SU-DHL-6 (cell line): ENCODE data around the gene ANG.
"Not testable (repeated sequence)": the region's sequence is repeated elsewhere in the genome, so short reads cannot be mapped to it uniquely, and the experiment has no call there.

Source experiments
- H2AFZ ChIP-seq: fragments of 200-600 bp; sonication (generic); 2 replicates; pipeline ENCODE4 v1.6.1; 2014; ENCODE audit warnings: low read depth, mild to moderate bottlenecking, moderate library complexity, mixed read lengths, antibody characterized with exemption, low read length; ENCODE audit not compliant: severe bottlenecking
- H3F3A ChIP-seq: fragments of 200-600 bp; shearing (Covaris generic); 2 replicates; pipeline ENCODE4 v1.6.0; 2016; ENCODE audit warnings: antibody characterized with exemption, mild to moderate bottlenecking; ENCODE audit not compliant: insufficient read depth
- H3K27ac ChIP-seq: fragments of 200-600 bp; sonication (generic); 2 replicates; pipeline ENCODE4 v1.5.1; 2016; ENCODE audit warnings: low read depth, mild to moderate bottlenecking, low read length, moderate library complexity, mixed read lengths
- H3K27me3 ChIP-seq: fragments of 200-600 bp; sonication (generic), shearing (Covaris generic); 2 replicates; pipeline ENCODE4 v1.6.0; 2014; ENCODE audit warnings: mild to moderate bottlenecking, low read length
- H3K36me3 ChIP-seq: fragments of 200-600 bp; sonication (generic); 2 replicates; pipeline ENCODE4 v1.6.1; 2014; ENCODE audit warnings: mild to moderate bottlenecking, low read length, mixed read lengths
- H3K4me2 ChIP-seq: fragments of 300-600, 200-600 bp; shearing (Covaris generic), sonication (generic); 2 replicates; pipeline ENCODE4 v1.6.0; 2014; ENCODE audit warnings: low read length, low read depth, mild to moderate bottlenecking; ENCODE audit not compliant: poor library complexity, severe bottlenecking
- H3K4me3 ChIP-seq: fragments of 200-600 bp; sonication (generic); 2 replicates; pipeline ENCODE4 v1.5.1; 2014; ENCODE audit warnings: antibody characterized with exemption, low read length, mild to moderate bottlenecking, mixed read lengths; ENCODE audit not compliant: insufficient read depth, poor library complexity, severe bottlenecking
- H3K79me2 ChIP-seq: fragments of 200-600 bp; sonication (generic); 2 replicates; pipeline ENCODE4 v1.6.1; 2014; ENCODE audit warnings: mild to moderate bottlenecking, low read length, moderate library complexity; ENCODE audit not compliant: insufficient read depth
- H3K9ac ChIP-seq: fragments of 200-600 bp; sonication (generic); 2 replicates; pipeline ENCODE4 v1.7.0; 2014; ENCODE audit warnings: mild to moderate bottlenecking, low read length
- H3K9me2 ChIP-seq: fragments of 200-600 bp; sonication (generic); replicated peaks from 2 replicates; pipeline ENCODE4 v1.6.1; 2014; ENCODE audit warnings: low read length; ENCODE audit not compliant: insufficient read depth
- H3K9me3 ChIP-seq: fragments of 200-600 bp; sonication (generic); 2 replicates; pipeline ENCODE4 v1.6.1; 2014; ENCODE audit warnings: low read length, mixed read lengths; ENCODE audit not compliant: insufficient read depth
- H4K20me1 ChIP-seq: fragments of 200-600 bp; sonication (generic); 2 replicates; pipeline ENCODE4 v1.6.1; 2014; ENCODE audit warnings: low read depth, mild to moderate bottlenecking, antibody characterized with exemption, low read length, moderate library complexity, mixed read lengths
- EZH2phosphoT487 ChIP-seq: fragments of 200-600 bp; sonication (generic), shearing (Covaris generic); conservative IDR thresholded peaks from 2 replicates; pipeline ENCODE4 v1.6.1; 2018; ENCODE audit warnings: mild to moderate bottlenecking, antibody characterized with exemption, low read length, moderate library complexity, mixed read lengths
- TF ChIP-seq, protein P1 (sequence below): fragments of 200-600 bp; sonication (generic); IDR thresholded peaks from one replicate; pipeline ENCODE4 v1.5.1; 2017; ENCODE audit warnings: antibody characterized with exemption, mild to moderate bottlenecking, low read length, moderate library complexity; ENCODE audit not compliant: insufficient read depth, poor library complexity, severe bottlenecking

ANG gene

GRCh38 chr14:20688167-20688839 lies at the start of gene ANG:
ANG (plus strand) TSS chr14:20688764; CDS start chr14:20693565, 4,801 bp downstream.
- Histone ChIP-seq H4K20me1 (no peaks in the 10 kb centered on the region), H3K9ac (no peak within 1 kb of the TSS), H3K36me3 (no peaks in the 10 kb centered on the region), H3K27me3 (no peaks in the 10 kb centered on the region), H3K9me2 (no peaks in the 10 kb centered on the region), H3K9me3 (no peaks in the 10 kb centered on the region), H2AFZ (no peak within 1 kb of the TSS), H3K4me2 (no peak within 1 kb of the TSS), H3K4me3 (no peak within 1 kb of the TSS), H3K27ac (no peak within 1 kb of the TSS), H3F3A (peaks cover 8% of the 10 kb centered on the region), H3K79me2 (no peaks in the 10 kb centered on the region)
- TF ChIP-seq, protein P1, sequence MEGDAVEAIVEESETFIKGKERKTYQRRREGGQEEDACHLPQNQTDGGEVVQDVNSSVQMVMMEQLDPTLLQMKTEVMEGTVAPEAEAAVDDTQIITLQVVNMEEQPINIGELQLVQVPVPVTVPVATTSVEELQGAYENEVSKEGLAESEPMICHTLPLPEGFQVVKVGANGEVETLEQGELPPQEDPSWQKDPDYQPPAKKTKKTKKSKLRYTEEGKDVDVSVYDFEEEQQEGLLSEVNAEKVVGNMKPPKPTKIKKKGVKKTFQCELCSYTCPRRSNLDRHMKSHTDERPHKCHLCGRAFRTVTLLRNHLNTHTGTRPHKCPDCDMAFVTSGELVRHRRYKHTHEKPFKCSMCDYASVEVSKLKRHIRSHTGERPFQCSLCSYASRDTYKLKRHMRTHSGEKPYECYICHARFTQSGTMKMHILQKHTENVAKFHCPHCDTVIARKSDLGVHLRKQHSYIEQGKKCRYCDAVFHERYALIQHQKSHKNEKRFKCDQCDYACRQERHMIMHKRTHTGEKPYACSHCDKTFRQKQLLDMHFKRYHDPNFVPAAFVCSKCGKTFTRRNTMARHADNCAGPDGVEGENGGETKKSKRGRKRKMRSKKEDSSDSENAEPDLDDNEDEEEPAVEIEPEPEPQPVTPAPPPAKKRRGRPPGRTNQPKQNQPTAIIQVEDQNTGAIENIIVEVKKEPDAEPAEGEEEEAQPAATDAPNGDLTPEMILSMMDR, result no peak
- TF ChIP-seq EZH2phosphoT487, result no peak

GRCh38 chr14:20641591-20641990 lies 47.0 kb upstream of the ANG start, which contains the start of gene OR6S1:
OR6S1 (minus strand) TSS chr14:20641691; CDS start chr14:20641691, 0 bp downstream.
- no peaks in the 10 kb centered on the region for H4K20me1 ChIP-seq
- H3K27ac ChIP-seq, result no peak within 1 kb of the TSS
- no peaks in the 10 kb centered on the region for H3F3A ChIP-seq
- no peak within 1 kb of the TSS for H3K4me3 ChIP-seq
- no peak for TF ChIP-seq EZH2phosphoT487
- TF ChIP-seq, protein P1, result no peak
- H3K4me2 ChIP-seq, result no peak within 1 kb of the TSS
- H3K36me3 ChIP-seq, result no peaks in the 10 kb centered on the region
- H3K9me2 ChIP-seq, result no peaks in the 10 kb centered on the region
- no peaks in the 10 kb centered on the region for H3K27me3 ChIP-seq
- H3K9ac ChIP-seq, result no peak within 1 kb of the TSS
- H2AFZ ChIP-seq, result no peak within 1 kb of the TSS
- no peaks in the 10 kb centered on the region for H3K9me3 ChIP-seq
- no peaks in the 10 kb centered on the region for H3K79me2 ChIP-seq

DNA sequence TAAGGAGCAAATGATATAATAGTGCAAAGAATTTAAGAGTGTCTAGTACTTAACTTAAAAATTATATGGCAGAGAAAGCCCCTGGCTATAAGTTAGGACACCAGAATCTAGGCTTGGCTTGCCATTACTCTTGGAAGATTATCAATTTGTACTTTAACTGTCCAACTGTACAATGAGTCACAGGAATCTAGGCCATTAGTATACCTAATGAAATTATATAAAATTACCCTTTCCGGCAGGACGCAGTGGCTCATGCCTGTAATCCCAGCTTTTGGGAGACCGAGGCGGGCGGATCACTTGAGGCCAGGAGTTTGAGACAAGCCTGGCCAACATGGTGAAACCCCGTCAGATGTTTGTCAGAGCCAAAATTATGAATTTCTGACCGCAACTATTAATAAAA lies 46.4 kb upstream of the ANG start:
- Histone ChIP-seq H3K4me2 (no peak overlapping the region), H3K36me3 (no peaks in the 10 kb centered on the region), H3F3A (no peaks in the 10 kb centered on the region), H3K9me3 (no peaks in the 10 kb centered on the region), H3K79me2 (no peaks in the 10 kb centered on the region), H4K20me1 (no peaks in the 10 kb centered on the region), H3K9ac (no peak overlapping the region), H3K4me3 (no peak overlapping the region), H3K9me2 (no peaks in the 10 kb centered on the region), H2AFZ (no peak overlapping the region), H3K27ac (no peak overlapping the region), H3K27me3 (no peaks in the 10 kb centered on the region)
- TF ChIP-seq, protein P1, result no peak
- TF ChIP-seq EZH2phosphoT487, result no peak

DNA sequence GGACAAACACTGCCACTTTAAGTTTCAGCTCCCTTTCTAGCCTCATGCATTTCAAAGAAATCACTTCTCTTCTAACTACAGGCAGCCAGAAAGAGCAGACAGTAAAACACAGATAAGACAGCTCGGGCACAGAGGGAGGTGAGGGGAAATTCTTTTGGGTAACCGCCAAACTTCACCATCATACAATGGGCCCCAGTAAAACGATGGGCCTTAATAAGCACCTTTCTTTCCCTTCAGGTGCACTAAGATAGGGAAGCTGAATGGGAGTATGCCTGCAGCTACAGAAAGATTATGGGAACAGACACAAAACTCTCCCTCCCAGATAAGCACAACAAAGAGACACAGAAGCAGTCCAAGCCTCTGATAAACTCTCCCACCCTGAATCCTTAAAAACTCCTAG lies 45.8 kb upstream of the ANG start:
- not testable (repeated sequence) for H3K4me3 ChIP-seq, H3K79me2 ChIP-seq, H3K9me3 ChIP-seq, H4K20me1 ChIP-seq, H3K4me2 ChIP-seq, H3F3A ChIP-seq, H3K9ac ChIP-seq, H3K36me3 ChIP-seq, H2AFZ ChIP-seq, H3K27me3 ChIP-seq, H3K27ac ChIP-seq, H3K9me2 ChIP-seq
